Neuron (in vitro differentiated cells): Measurements from ENCODE around the gene PDE7B.

Experiments
- H2AFZ ChIP-seq: one replicate; pipeline ENCODE4 v1.6.1; 2013; ENCODE audit warnings: low read depth, mild to moderate bottlenecking, inconsistent platforms, low read length, moderate library complexity
- H3K27me3 ChIP-seq: one replicate; pipeline ENCODE4 v1.6.1; 2013; ENCODE audit warnings: low read length; ENCODE audit not compliant: insufficient read depth
- H3K36me3 ChIP-seq: one replicate; pipeline ENCODE4 v1.6.1; 2013; ENCODE audit warnings: low read length; ENCODE audit not compliant: insufficient read depth
- H3K4me1 ChIP-seq: one replicate; pipeline ENCODE4 v1.6.1; 2013; ENCODE audit warnings: low read length; ENCODE audit not compliant: insufficient read depth
- H3K4me3 ChIP-seq: 2 replicates; pipeline ENCODE4 v1.5.1; 2013; ENCODE audit warnings: mild to moderate bottlenecking, low read length, moderate library complexity
- H3K9me3 ChIP-seq: one replicate; pipeline ENCODE4 v1.6.1; 2013; ENCODE audit warnings: low read length

The PDE7B gene

DNA sequence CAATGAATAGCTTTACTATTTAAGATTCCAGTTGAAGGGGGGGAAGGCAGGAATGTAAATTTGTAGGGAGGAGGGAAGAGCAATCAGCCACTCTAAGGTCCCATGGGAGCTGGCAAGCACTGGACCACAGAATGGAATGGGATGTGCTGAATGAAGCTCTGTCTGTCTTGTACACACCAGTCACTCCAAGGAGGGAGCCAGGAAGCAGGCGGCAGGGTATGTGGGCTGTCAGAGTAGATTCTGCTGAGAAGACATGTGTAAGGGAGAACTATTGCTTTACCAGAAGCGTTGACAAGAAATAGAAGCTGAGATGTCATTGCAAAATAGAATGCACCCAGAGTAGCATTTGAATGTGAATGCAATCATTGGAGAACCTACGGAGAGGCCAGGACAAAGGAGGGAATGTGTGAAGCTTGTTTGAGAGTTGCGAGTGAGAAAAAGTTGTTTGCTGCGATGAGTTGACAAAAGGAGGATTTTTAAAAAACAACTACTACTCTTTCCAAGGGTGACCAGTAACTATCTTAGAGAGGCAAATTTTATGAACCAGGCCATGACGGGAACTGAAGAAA, 25.2 kb upstream of the PDE7B start:
- H3K27me3 ChIP-seq = no peaks in the 10 kb centered on the region
- peaks cover 10% of the 10 kb centered on the region for H3K4me1 ChIP-seq
- H2AFZ ChIP-seq = no peak overlapping the region
- no peaks in the 10 kb centered on the region for H3K36me3 ChIP-seq
- peak overlapping the region; percentile 15 for H3K4me3 ChIP-seq
- no peaks in the 10 kb centered on the region for H3K9me3 ChIP-seq

DNA sequence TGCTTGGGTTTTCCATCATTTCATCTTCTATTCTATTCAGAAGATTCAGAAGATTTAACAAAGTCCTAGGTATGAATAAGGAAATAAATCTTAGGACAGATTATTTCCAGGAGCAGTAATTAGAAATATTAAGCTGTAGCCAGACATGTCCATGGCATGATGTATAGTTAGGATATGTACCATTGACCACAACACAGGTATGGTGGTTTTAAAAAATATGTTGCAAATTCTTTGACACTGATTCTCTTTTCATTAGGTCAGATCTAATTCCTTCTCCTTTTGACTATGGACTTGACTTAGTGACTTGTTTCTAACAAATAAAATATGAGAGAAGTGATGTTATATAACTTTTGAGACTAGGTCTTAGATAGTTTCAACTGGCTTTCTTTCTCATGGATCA, 23.5 kb upstream of the PDE7B start:
- no peak overlapping the region for H3K4me3 ChIP-seq
- peaks cover 10% of the 10 kb centered on the region for H3K4me1 ChIP-seq
- H3K9me3 ChIP-seq = no peaks in the 10 kb centered on the region
- H2AFZ ChIP-seq = no peak overlapping the region
- H3K27me3 ChIP-seq = no peaks in the 10 kb centered on the region
- no peaks in the 10 kb centered on the region for H3K36me3 ChIP-seq

GRCh38 chr6:135830452-135830881, 21.0 kb upstream of the PDE7B start:
- Histone ChIP-seq H3K27me3 (no peaks in the 10 kb centered on the region), H2AFZ (no peak overlapping the region), H3K9me3 (no peaks in the 10 kb centered on the region), H3K4me1 (peaks cover 10% of the 10 kb centered on the region), H3K4me3 (no peak overlapping the region), H3K36me3 (no peaks in the 10 kb centered on the region)

GRCh38 chr6:135831016-135831415, 20.5 kb upstream of the PDE7B start:
- no peak overlapping the region for H3K4me3 ChIP-seq
- peaks cover 6% of the 10 kb centered on the region for H3K4me1 ChIP-seq
- no peak overlapping the region for H2AFZ ChIP-seq
- no peaks in the 10 kb centered on the region for H3K36me3 ChIP-seq
- no peaks in the 10 kb centered on the region for H3K27me3 ChIP-seq
- no peaks in the 10 kb centered on the region for H3K9me3 ChIP-seq

DNA sequence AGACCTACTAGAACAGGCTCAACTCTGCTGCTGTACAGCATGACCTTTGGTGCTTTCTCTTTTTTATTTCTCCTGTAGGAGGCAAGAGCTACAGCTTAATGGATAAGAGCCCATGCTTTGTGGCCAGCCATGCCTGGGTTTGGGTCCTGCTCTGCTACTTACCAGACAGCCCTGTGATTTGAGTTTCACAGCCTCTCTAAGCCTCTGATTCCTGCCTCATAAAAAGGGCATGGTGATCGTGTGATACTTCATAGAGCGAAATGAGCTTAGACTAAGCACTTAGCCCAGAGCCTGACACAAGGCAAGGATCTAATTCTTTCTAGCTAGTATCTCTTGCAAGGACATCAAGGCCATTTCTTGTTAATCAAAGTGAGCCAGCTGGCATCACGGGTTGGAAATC, 19.3 kb upstream of the PDE7B start:
- no peaks in the 10 kb centered on the region for H3K27me3 ChIP-seq
- H3K9me3 ChIP-seq = no peaks in the 10 kb centered on the region
- H2AFZ ChIP-seq = no peak overlapping the region
- no peaks in the 10 kb centered on the region for H3K36me3 ChIP-seq
- H3K4me3 ChIP-seq = no peak overlapping the region
- no peaks in the 10 kb centered on the region for H3K4me1 ChIP-seq

GRCh38 chr6:135833771-135834170, 17.7 kb upstream of the PDE7B start:
- Histone ChIP-seq H3K27me3 (no peaks in the 10 kb centered on the region), H3K9me3 (no peaks in the 10 kb centered on the region), H3K4me1 (peaks cover 3% of the 10 kb centered on the region), H3K36me3 (no peaks in the 10 kb centered on the region), H3K4me3 (no peak overlapping the region), H2AFZ (no peak overlapping the region)

- Histone ChIP-seq H3K9me3 (no peaks in the 10 kb centered on the region), H3K4me3 (no peak overlapping the region), H3K27me3 (no peaks in the 10 kb centered on the region), H2AFZ (no peak overlapping the region), H3K4me1 (peaks cover 14% of the 10 kb centered on the region), H3K36me3 (no peaks in the 10 kb centered on the region)
Measured at GRCh38 chr6:135837735-135838449, 13.6 kb upstream of the PDE7B start.

GRCh38 chr6:135839121-135839520, 12.4 kb upstream of the PDE7B start:
- no peak overlapping the region for H2AFZ ChIP-seq
- H3K4me3 ChIP-seq = no peak overlapping the region
- H3K36me3 ChIP-seq = no peaks in the 10 kb centered on the region
- peaks cover 14% of the 10 kb centered on the region for H3K4me1 ChIP-seq
- no peaks in the 10 kb centered on the region for H3K27me3 ChIP-seq
- no peaks in the 10 kb centered on the region for H3K9me3 ChIP-seq

GRCh38 chr6:135842618-135843392, 8.7 kb upstream of the PDE7B start:
- Histone ChIP-seq H3K27me3 (no peaks in the 10 kb centered on the region), H3K36me3 (no peaks in the 10 kb centered on the region), H3K4me3 (no peak overlapping the region), H2AFZ (no peak overlapping the region), H3K9me3 (no peaks in the 10 kb centered on the region), H3K4me1 (peaks cover 14% of the 10 kb centered on the region)

GRCh38 chr6:135850882-135851281, 619 bp upstream of the PDE7B start:
- Histone ChIP-seq H3K4me1 (peaks cover 19% of the 10 kb centered on the region), H3K36me3 (no peaks in the 10 kb centered on the region), H2AFZ (no peak overlapping the region), H3K27me3 (peaks cover 3% of the 10 kb centered on the region), H3K4me3 (no peak overlapping the region), H3K9me3 (no peaks in the 10 kb centered on the region)

DNA sequence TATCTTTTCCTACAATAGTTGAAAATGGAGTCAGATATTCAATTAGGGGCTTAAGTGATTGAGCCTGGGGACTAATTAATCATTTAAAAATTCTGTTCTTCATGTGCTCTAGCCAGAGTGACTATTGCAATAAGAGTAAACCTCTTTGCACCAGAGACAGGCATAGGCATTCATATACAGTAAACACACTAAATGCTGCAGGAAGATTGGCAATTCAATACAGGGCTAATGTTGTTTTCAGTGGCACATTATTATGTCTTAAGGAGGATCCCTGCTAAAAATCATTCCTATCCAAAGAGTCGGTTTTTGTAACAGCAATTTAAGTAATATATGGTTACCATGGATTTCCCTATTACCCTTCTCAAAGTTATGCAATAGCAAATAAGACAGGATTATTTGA, 1.2 kb downstream of the PDE7B start:
- Histone ChIP-seq H3K4me1 (peaks cover 19% of the 10 kb centered on the region), H3K9me3 (no peaks in the 10 kb centered on the region), H3K27me3 (peaks cover 3% of the 10 kb centered on the region), H3K36me3 (no peaks in the 10 kb centered on the region), H3K4me3 (no peak overlapping the region), H2AFZ (no peak overlapping the region)

DNA sequence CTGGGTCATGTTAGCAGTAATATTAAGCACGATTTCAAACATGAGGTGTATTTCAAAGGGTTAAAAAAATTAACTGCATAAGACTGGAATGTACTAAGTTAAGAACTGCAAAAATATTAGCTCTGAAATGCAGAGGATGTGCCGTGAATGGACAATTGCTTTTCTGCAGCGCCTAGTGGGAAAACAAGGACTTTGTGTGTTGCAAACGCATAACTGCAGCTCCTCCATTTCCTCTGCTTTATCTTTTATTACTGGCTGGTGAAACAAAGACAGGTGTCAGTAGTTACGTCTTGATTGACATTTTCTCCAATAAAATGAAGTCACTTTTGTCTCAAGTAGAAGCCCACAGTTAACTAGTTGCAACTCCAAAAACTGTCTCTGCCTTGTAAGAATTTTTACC, 1.7 kb downstream of the PDE7B start:
- peaks cover 19% of the 10 kb centered on the region for H3K4me1 ChIP-seq
- H3K27me3 ChIP-seq = peaks cover 3% of the 10 kb centered on the region
- H2AFZ ChIP-seq = no peak overlapping the region
- no peak overlapping the region for H3K4me3 ChIP-seq
- no peaks in the 10 kb centered on the region for H3K9me3 ChIP-seq
- no peaks in the 10 kb centered on the region for H3K36me3 ChIP-seq

GRCh38 chr6:135853986-135854385, 2.5 kb downstream of the PDE7B start:
- Histone ChIP-seq H3K9me3 (no peaks in the 10 kb centered on the region), H3K36me3 (no peaks in the 10 kb centered on the region), H2AFZ (no peak overlapping the region), H3K4me3 (no peak overlapping the region), H3K4me1 (peaks cover 22% of the 10 kb centered on the region), H3K27me3 (no peaks in the 10 kb centered on the region)
